NCI-H1436 (cell line): ENCODE measurements around the gene ALDH1A2.

ENCODE experiments used
- DNase-seq: peaks from one replicate; lab custom pipeline; 2025; lab: John Stamatoyannopoulos, UW

The ALDH1A2 gene

GRCh38 chr15:57943171-57943570 is 122.3 kb downstream of the ALDH1A2 start:
- no peak for DNase-seq

DNA sequence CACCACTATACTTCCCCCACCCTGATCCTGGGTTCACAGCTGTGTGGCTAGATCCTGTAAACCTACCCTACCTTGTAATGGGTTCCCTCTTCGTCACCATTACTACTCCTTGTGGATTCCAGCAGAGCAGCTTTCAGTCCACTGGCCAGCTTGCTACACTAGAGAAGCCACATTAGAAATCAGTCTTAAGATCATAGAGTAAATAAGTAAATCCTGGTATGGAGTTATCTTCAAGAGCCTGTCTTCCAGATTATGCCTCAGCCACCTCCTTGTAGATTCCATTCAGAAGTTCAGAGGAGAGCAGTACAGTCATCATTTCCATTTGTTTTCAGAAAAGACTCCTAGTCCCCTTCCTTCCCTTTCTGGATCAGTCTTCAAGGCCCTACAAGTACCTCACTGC is 123.7 kb downstream of the ALDH1A2 start:
- no peak for DNase-seq

DNA sequence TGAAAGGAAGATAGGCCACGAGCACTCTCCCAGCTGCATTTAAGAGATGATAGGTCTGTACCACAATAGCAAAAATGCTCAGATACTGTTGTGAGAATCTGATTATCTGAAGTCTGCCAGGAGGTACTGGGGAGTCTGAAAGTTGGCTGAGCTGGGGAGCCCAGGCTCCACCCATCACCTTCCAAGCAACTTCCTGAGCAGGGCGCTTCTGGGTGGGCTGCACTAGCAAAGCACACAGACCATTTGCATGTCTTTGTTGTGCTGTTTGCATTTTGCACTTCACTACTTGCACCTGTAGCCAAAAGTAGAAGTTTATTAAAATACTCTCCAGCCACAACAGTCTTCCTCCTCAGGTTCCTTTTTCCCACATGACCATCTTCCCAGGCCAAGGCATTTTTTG is 133.2 kb downstream of the ALDH1A2 start:
- no peak for DNase-seq

DNA sequence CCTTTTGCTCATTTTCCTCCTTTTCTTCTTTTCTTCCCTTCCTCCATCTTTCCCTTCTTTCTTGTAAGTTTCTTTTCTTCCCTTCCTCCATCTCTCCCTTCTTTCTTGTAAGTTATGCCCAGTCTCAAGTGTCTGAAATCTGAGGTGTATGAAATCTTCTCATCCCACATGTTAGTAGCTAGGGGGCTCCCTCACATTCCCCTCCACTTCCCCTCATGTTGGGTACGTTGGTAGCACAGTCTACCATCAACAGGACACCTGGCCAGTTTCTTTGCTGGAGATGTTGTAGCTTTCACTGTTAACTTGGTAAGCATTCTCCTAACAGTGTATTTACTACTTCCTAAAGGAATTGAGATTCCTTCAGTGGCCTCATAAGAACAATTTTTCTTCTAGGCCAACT is 133.9 kb downstream of the ALDH1A2 start:
- DNase-seq: no peak

DNA sequence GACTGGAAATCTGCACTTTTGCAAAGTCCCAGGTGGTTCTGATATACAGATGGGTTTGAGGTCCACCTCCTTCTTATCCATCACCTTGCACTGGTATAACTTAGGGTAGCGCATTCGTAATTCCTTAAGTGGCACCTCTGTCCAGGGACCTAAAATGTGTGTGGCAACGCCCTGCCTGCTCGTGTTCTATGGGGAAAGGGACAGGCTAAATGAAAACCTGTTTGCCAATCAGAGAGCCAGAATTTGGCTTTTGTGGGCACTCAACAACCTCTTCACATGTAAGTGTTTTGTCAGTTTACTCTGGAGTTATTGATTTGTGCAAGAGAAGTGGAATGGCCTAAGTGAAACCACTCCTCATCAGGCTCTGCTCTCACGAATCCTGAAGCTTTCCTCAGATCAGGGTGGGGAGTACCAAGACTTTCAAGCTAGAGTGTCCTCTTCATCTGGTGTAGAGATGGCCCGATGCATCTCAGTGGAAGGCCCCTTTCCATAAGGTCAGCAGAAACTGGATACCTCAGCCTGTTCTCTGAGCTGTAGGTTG is 138.3 kb downstream of the ALDH1A2 start:
- no peak for DNase-seq

- no peak for DNase-seq
Observed at GRCh38 chr15:57925650-57926049, 139.9 kb downstream of the ALDH1A2 start.

GRCh38 chr15:57924598-57924997 is 140.9 kb downstream of the ALDH1A2 start:
- DNase-seq: no peak

DNA sequence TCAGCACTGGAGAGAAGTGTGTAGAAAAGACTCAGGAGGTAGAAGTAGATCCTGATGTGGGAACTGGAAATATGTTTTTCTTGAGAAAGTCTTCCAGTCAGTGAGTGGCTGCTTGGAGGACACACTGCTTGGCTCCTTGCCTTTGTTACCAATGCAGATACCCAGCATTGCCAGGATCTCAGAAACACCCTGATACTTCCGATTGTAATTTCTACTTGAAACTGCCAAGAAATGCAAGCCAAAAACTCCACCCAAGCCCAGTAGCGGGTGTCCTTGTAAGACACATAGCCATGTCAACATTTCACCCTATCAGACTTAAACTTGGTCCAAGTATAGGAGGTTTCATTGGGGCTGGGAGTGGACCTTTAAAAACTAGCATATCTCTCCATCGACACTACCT is 141.8 kb downstream of the ALDH1A2 start:
- DNase-seq: no peak

DNA sequence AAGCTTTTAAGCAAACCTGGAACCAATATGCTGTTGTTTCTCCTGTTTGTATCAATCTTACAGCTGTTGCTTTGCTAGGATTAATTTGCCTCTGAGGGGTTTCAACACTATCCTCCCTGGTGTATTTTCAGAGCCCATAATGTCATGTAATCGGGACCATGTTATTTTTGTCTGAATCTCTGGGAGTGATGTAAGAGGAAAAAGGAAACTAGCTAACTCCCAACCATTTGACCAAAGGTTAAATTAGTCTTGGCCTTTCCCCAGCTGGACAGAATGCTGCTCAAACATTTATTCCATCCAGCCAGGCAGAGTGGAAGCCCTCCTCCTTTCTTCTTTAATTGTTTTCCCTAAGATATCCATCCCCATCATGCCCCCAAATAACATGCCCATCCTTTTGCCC is 142.2 kb downstream of the ALDH1A2 start:
- DNase-seq: no peak

DNA sequence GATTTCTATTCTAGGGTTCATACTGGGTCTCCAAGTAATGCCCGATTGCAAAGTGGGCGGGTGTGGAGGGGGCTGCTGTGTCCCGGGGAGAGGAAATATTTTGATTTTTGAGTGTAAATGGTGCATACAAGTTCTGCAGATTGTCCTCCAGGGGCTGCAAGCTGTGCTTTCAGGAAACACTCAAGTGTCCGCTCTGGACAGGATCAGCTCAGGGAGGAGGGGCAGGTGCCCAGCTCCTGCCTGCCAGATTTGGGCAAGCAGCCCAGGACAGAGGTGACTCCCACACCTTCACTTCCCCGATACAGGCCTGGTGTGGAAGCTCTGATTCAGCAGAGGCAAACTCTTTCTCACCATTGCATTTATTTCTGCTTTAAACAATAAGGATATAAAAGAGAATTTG is 142.7 kb downstream of the ALDH1A2 start:
- no peak for DNase-seq

DNA sequence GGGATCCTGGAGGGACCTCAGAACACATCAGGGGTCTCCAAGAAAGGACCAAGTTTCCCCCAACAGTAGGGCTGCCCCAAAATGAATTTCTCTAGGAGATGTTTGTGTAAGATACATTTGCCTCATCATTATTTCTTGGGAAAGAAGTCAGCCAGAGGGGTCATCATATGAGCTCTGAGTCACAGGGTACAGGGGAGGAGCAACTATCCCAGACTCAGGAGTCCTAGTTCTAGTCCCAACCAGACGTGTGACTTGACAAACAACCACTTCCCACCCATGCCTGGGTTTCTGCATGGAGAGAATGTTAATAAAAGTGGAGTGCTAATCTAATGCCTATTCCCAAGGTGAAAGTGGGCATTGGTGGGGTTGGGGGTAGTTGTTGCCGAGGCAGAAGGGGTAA is 144.1 kb downstream of the ALDH1A2 start:
- DNase-seq: no peak

GRCh38 chr15:57920911-57921310 is 144.6 kb downstream of the ALDH1A2 start:
- DNase-seq: no peak

GRCh38 chr15:57919754-57920153 is 145.8 kb downstream of the ALDH1A2 start:
- DNase-seq: no peak

- no peak for DNase-seq
Observed at GRCh38 chr15:57917998-57918397, 147.5 kb downstream of the ALDH1A2 start.

DNA sequence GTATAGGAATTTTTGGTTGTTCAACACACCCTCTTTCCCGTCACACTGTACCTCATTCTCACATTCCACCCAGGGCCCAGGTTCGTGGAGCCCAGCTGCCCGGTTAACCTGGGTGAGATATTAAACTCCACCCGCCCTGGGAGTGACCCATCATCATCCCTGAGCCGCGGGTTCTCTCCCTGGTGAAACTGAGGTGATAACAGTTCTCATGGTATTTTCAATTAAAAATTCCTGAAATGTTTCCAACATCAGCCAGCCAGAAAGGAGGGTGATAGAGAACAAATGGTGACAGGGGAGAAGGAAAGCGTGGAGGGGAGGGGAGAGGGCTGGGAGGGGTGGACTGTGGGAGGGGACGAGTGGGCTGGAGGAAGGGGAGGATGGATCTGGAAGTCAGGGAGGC is 148.8 kb downstream of the ALDH1A2 start:
- DNase-seq: no peak

GRCh38 chr15:57915827-57916531 is 149.5 kb downstream of the ALDH1A2 start:
- DNase-seq: no peak

DNA sequence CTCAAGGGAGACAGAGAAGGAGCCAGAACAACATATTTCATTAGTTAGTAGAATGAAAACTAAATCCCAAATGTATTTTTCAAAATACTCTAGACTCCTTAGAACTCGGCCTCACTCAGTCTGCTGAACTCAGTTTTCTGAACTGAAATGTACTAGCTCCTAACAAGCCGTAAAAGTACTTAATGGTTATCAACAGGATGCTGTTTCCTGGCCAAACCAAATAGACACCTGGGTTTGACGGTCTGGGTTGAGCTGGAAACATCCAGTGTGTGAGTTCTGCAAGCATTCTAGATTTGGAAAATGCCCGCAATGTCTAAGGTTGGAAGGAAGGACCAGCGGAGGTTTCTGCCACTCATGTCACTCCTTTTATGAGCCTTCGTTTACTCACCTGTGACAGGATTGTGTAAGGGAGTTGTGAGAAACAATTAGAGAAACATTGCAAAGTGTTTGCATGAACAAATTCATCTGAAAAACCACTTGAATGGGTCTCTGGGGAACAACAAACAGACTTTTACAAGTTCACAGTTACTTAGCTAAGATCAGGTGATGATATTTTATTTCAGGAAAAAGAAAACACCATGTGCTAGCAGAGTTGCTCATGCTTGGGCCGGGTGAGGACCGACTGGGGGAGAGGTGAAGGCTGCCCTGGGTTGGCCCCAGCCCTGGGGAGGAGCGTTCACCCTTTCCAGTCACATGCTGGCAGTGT is 151.0 kb downstream of the ALDH1A2 start:
- DNase-seq: no peak

- no peak for DNase-seq
Observed at GRCh38 chr15:57911247-57911646, 154.3 kb downstream of the ALDH1A2 start.

GRCh38 chr15:57910672-57911071 is 154.8 kb downstream of the ALDH1A2 start:
- no peak for DNase-seq

- no peak for DNase-seq
Observed at GRCh38 chr15:57909388-57909787, 156.1 kb downstream of the ALDH1A2 start.

- DNase-seq: no peak
Observed at GRCh38 chr15:57903626-57904025, 161.9 kb downstream of the ALDH1A2 start.
